Fibroblast of skin of abdomen (primary cell): ENCODE results near the gene CNOT8.
"Not testable (repeated sequence)": the region's sequence is repeated elsewhere in the genome, so short reads cannot be mapped to it uniquely, and the experiment has no call there.

Experiments used
- DNase-seq: peaks from one replicate; pipeline ENCODE4 v3.0.0-alpha.2; 2013

CNOT8 gene

DNA sequence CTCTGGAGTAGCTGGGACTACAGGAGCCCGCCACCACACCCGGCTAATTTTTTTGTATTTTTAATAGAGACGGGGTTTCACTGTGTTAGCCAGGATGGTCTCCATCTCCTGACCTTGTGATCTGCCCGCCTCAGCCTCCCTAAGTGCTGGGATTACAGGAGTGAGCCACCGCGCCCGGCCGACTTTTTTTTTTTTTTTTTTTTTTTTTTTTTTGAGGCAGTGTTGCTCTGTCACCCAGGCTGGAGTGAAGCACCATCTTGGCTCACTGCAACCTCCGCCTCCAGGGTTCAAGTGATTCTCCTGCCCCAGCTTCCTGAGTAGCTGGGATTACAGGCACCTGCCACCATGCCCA, 22.8 kb upstream of the CNOT8 start:
- not testable (repeated sequence) for DNase-seq

DNA sequence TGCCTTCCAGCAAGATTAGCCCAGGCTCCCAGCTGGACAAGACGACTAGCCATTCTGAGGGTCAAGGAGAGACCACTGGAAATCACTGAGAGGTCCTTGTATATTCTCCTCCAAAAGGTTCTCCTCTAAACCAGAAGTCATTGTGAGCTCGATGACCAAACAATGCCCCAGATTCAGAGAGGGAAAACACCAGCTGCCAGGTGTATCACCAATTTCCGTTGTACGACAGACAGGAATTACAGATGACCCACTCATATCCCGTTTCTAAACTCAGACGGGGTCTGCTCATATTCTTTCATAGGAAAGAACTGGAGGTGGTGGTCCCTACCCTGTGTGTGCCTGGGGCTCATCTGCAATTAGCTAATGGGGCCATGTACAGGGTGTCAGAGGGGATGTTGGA, 22.2 kb upstream of the CNOT8 start:
- no peak for DNase-seq

DNA sequence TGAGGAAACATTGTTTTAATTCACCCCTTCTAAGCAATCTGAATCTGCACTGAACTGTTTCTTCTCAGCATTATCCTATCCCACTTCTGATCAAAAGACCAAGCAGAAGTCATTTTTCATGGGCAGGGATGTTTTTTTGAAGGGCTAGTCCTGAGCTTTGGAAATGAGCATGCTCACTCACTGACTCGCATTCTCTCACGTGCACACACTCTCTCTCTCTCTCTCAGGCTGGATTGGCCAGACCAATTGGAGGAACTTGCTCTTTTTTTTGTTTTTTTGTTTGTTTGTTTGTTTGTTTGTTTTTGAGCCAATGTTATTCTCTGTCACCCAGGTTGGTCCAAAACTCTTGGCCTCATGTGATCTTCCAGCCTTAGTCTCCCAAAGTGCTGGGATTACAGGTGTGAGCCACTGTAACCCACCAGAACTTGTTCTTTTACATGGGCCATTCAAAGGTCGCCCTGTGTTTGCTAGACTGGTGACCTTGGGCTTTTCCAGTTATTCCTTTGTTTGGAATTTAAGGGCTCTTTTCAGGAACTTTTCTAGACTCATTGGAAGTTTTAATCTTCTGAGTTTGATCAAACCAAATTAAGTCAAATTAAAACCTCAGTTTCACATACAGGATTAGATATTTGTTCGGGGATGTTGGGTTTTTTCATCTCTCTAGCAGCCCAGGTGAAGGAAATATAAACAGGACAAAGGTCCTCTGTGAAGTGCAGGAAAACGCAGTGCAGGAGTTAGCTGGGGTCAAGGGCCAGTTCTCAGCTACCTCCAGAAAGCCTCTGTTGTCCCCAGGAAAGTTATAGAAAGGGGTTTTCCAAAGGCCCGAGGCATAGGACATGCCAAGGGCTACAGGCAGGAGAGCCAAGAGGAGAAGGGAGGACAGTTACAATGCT, 21.2 kb upstream of the CNOT8 start:
- DNase-seq: no peak

DNA sequence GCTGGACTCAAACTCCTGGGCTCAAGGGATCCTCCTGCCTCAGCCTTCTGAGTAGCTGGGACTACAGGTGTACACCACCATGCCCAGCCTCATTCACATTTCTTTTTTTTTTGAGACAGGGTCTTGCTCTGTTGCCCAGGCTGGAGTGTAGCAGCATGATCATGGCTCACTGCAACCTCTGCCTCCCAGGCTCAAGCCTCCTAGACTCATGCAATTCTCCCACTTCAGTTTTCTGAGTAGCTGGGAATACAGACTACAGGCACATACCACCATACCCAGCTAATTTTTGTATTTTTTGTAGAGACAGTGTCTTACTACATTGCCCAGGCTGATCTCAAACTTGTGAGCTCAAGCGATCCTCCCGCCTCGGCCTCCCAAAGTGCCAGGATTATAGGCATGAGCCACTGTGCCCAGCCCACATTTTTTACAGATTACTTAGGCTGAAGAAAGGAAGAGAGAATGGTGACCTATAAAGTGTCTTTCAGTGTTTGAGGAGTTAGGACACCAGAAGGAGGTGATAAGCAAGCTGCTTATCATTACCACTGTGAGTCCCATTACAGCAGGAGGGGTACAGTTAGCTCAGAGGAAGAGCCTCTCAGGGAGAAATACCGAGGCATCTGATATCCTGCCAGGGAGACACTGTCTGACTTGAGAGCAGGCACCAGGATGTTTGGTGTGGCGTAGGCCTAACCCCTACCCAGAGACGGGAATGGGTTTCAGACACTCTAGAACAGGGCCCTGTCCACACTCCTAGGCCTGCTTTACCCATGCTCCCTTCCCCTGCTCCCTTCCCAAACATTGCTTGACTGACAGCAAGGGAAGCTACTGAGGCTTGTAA, 17.8 kb upstream of the CNOT8 start:
- no peak for DNase-seq

DNA sequence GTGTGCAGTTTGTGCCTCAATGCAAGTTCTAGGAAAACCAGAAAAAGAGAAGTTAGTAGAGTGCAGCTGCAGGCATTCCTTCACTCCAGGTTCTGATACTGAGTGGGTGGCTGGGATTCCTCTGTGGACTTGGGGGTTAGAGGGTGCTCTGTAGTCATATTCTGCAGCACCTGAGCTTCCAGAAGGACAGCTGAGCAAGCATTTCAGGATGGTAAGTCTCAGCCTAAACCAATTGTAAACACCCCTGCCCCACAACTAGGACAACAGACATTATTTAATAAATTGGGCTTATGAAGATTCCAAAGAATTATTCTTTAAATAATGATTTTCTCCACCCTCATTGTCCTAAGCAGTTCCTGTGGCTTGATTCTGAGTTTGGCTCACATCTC, 17.2 kb upstream of the CNOT8 start:
- DNase-seq: no peak

DNA sequence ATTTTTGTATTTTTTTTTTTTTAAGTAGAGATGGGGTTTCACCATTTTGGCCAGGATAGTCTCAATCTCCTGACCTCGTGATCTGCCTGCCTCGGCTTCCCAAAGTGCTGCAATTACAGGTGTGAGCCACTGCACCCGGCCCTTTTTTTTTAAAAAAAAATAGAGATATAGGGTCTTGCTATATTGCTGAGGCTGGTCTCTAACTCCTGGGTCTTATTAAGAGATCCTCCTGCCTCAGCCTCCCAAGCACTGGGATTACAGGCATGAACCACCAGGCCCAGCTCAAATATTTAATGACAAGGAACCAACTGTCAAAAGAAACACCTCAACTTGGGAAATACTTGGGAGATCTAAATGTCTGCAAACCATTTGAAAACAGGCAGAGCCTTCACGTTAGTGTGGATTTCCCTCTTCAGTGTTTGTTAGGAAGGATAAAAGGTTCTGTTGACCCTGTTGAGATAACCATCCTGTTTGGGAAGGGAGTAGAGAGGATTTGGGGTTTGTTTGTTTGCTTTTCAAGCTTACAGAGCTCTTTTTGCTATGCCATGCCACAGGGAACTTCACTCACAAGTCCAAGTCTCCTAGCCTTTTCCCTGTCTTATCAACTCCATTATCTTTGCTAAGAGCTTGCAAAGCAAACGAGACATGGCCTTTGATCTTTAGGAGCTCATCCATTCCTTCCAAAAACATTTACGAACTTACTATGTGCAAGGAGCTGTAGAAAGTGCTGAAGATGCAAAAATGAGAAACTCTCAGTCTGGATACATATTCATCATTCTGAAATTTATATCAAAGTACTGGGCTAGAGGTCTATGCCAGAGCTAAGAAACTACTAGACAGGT, 15.5 kb upstream of the CNOT8 start:
- no peak for DNase-seq

DNA sequence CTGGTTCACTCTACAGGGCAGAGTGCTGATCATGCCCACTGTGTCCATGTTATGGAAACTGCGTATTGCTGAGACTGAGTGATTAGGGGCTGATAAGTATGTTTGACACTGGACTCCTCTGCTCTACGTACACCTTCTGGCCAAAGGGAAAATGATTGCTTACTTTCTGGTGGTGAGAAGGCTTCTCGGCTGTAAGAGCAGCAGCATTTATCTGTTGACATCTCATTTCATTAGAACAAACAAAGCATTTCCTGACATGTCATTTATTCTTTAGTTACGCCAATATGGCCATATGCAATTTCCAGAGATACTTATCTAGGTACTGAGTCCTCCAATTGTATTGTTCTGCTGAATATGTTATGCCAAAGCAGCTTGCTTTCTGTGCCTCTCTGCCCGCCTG, 13.6 kb upstream of the CNOT8 start:
- no peak for DNase-seq

DNA sequence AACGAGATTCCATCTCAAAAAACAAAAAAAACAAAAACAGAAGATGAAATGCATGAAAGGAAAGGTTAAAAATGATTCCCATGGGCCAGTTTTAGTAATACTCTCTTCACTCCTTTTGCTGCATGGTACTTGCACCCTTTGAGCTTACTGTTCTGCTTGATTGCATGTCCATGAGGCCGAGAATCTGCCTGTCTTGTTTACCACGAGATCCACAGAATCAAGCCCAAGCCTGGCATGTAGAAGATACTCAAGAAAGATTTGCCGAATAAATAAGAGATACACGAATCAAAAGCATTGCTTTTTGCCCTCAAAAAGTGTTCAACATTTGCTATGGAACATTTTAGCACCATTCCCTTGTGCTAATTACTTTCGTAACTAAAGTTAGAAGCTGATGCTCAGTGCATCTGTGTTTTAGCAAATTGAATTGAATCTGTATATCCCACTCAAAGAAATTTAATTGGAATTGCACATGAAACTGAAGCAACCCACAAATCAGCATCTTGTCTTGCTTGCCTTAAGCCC, 9.1 kb upstream of the CNOT8 start:
- no peak for DNase-seq

DNA sequence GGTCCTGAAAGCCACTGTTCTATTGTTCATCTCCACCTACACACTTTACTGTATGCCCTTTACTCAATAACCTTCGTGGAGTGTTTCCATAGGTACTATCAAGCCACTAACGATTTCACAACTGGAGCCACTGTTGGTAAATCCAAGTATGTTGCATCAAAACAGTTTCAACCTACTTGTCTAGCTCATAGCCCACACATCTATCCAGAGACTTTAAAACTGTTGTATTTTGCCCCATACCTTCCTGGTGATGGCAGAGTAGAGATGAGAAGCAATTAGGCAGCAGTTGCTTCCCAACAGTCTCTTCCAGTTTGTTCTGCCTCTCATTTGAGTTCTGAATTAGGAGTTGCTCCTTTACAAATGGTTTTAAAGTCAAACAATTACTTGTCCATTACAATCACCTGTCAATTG, 8.6 kb upstream of the CNOT8 start:
- DNase-seq: no peak

DNA sequence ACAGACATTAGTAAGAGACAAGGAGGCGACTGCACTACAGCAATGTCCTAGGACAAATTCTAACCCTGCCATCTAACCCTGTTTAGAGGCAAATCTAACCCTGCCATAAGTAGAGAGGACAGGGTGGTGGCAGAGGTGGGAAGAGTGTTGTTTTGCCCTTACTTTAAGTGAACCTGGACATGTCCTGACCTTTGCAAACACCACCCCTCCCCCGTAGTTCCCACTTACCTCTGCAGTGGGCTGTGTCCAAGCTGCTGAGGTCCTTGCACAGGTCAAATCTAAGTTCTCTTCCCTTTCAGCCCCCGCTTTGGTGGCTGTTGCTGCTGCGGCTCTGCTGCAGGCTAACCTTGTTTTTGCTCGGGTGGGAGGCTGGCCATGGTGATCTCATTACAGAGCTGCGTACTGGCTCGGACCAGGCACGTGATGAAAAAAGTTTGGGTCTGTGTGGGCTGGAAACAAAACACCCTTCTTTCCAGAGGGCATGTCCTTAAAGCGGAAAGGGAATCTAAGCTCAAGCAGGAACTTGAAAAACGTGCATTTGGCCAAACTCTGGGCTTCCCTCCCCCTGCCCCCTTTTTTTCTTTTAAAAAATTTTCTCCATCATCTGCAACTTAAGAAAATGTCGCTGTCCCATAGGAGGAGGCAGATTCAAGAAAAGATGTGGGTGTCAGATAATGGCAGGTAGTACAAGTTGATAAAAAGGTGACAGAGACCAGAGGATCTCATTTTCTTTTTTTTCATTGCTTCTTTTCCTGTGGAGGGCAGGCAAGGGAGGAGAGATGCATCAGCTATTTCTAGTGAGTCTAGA, 8.0 kb upstream of the CNOT8 start, which contains the start of gene FAXDC2:
Gene FAXDC2, minus strand, starts transcription at position 349 of the 808 bp plus-strand sequence. CDS start 12,425 bp downstream, outside the sequence.
- DNase-seq: peak; percentile 75

DNA sequence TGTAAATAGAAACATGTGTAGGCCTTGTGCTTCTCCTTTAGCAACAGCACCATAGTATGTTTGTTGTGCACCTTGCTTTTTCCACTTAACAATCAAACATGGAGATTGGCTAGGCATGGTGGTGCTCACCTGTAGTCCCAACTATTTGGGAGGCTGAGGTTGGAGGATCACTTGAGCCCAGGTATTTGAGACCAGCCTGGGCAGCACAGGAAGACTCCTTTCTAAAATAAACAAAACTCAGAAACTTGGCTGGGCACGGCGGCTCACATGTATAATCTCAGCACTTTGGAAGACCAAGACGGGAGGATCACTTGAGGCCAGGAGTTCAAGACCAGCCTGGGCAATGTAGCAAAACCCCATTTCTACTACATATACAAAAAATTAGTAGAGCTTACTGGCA, 7.1 kb upstream of the CNOT8 start:
- DNase-seq: no peak

DNA sequence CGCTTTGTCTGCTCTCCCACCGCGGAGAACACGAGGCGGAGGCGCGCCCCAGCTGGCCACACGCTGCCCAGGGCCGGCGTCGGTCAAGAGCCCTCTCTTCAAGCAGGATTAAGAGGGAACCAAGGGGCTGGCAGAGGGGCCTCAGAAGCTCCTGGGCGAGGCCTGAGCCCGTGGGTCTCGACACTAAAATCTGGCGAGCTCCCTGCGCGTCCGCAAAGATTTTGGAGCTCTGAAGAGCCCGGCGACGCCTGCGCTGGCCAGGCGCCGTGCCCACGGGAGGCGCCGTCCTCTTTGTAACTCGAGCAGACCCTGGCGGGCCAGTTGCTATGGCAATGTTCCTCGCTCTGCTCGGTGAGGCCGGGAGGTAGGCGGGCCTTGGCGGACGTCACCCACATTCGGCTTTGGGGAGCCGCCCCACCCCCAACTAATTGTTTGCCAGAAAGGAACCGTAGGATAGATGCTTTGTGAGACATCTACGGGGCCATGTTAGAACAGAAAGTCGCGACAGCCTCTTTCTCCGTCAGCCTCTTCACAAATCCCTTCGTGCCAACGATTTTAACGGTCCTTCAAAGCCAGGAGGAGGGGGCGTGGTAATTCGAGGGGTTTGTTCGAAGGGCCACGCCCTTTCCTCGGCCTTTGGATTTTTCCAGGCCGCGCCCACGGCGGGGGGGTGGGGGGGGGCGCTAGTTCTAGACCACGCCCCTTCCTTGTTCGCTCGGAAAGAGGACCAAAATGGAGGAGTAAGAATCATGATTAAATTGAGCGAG, 714 bp upstream of the CNOT8 start:
- DNase-seq: peak; percentile 98

DNA sequence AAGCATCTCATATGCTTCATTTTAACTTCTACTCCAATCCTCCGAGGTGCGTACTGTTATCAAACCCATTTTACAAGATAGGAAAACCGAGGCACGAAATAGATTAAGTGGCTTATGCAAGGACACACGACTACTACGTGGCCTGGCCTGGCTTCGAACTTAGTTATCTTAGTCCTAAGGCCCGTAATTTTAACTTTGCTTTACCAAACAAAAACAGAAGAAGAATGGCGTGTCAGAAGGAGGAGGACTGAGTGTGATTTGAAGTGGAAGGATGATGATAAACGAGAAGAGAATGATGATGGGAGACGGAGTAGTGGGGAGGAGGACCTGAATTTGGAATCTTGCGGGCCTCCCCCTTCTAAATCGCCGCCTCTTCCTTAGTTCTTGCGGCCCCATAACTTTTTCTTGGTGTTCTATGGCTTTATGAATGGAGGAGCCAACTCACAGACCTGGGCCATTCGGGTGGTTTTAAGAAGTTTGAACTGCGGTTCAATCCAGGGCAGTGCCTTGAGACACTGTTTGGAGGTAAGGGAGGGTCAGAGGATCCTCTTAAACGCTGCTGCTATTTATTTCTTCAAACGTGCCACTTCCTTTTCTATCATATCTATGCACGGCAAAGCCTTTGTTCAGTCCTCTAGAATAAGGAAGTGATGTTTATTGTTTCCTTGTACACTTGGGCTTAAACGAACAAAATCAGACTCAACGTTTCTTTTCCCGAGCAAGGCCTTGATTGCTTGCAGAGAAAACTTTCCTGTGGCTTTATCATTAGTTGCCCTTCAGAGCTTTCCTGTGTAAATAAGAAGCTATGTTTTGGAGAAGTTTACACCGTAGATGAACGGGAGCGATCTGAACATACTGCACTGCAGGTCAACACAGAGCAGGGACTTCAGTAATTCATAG, 795 bp downstream of the CNOT8 start:
- no peak for DNase-seq

DNA sequence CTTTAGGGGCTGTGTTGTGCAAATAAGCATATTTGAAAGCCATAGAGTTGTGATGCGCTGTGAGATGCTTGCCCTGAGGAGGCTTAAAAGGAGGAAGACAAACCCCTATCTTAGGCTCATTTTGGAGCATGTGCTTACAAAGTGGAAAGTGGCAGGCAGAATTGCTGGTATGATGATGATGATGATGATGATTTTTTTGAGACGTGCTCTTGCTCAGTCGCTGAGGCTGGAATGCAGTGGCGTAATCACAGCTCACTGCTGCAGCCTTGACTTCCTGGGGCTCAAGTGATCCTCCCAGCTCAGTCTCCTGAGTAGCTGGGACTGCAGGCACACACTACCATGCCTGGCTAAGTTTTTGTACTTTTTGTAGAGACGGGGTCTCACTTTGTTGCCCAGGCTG, 1.7 kb downstream of the CNOT8 start:
- peak; percentile 65 for DNase-seq

DNA sequence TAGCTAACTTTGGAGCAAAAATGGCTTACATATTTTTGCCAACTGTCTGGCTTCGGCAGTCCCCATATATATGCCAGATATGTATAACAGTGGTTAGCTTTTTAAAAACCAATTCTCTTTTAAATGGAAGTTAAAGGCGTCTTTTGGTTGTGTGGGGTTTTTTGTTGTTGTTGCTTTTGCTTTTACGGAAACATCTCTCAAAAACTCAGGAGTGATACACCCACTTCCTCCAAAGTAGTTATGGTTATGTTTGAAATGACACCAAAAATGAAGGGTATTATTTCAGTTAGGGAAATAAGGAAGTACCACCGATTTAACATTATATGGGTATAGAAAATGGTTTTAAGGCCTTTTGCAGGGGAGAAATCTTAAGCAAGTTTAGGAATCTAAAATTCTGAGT, 2.3 kb downstream of the CNOT8 start:
- DNase-seq: no peak

DNA sequence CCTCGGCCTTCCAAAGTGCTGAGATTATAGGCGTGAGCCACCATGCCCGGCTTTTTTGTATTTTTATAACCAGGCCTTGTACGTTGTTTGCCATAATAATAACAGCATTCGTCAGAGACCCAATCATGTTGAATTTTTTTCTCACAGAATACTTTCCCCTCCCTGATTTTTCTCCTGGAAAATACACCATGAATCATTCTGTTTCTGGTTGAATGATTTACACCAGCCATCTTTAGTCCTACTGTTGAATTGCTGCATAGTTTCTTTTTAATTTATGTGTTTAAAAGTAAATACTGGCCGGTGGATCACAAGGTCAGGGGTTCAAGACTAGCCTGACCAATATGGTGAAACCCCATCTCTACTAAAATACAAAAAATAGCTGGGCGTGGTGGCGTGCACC, 3.5 kb downstream of the CNOT8 start:
- no peak for DNase-seq

DNA sequence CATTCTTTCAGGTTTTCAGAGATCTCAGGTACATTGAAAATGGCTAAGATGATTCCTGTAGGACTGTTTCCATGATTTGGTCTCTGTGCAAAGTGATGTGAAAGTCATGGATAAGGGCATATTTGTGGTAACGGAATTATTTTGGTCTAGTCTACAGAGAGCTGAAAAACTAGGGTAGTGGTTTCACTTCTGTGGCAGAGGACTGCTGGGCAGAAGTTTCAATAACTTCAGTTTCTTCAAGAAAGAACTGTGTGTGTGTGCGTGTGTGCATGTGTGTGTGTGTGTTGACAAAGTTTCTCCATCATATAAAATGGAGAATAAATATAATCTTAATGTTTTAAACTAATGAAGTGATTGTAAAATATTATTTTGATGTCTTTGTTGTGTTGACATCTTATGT, 4.3 kb downstream of the CNOT8 start:
- peak; percentile 24 for DNase-seq

DNA sequence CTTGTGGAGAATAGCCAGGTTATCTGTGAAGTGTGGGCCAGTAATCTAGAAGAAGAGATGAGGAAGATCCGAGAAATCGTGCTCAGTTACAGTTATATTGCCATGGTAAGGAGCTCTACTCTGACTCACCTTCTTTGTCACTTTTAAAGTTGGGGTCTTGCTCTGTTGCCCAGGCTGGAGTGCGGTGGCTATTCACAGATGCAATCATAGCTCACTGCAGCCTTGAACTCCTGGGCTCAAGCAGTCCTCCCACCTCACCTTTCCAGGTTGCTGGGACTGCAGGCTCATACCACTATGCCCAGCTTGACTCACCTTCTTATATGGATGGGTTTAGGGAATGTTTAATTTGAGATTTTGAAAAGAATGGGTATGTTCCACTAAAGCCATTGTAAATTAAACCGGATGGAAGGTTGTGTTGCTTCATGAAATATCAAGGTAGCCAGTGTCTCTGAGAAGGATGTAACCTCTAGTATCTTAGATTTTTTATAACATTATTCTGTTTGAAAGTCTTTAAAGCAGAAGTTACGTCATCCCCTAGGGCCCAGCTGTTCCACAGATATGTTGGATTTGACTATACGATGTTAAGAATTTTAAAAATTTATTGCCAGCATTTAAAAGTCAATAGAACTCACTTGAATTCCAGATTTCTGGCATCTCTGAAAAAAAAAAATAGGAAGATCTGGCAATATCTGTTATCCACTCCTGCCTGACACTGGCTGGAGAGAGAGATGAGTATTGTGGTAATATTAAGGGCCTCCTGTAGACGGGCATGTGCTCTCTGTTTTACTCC, 5.1 kb downstream of the CNOT8 start:
- peak; percentile 28 for DNase-seq
